NCI-H82 treated with DMSO at 0.1 percent for 48 hours (cell line): ENCODE measurements around the gene NDUFAF8.

Experiments
- DNase-seq: peaks from one replicate; lab custom pipeline; 2025; ENCODE audit not compliant: unreplicated experiment; lab: John Stamatoyannopoulos, UW

The NDUFAF8 gene

GRCh38 chr17:81238490-81238814 lies 666 bp upstream of the NDUFAF8 start:
- DNase-seq: no peak

DNA sequence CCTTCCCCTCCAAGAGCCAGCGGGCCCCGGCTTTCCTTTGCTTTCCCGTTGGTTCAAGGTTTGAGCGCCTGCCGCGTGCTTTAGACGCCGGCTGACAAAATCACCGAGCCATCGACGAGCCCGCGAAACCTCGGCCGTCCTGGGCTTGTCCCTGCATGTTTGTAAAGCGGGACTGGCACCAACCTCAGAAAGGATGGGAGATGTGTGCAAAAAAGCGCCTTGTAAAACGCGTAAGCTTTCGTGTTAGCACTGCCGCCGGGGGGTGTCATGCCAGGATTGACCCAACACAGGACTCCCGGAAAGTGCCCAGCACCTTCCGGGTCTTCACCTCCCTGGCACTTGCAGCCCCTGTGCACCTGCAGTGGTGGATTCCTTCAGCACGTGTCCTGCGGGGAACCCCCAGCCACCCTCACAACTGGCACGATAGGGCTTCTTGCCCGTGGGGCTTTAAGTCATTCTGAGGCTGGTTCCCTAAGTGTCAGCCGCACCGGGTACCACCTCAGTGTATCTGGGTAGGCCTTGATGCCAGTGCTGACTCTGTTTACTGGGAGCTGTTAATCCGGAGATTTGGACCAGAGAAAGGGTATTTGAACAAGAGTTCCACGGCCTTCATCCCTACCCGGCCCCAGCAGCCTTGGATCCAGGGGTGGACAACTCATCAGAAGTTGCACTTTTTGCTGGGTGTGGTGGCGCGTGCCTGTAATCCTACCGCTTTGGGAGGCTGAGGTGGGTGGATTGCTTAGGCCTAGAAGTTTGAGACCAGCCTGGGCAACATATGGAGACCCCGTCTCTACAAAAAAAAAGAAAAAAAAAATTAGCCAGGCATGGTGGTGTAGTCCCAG lies 817 bp downstream of the NDUFAF8 start:
- no peak for DNase-seq

- DNase-seq: no peak
Measured at GRCh38 chr17:81240761-81241160, 1.6 kb downstream of the NDUFAF8 start.

DNA sequence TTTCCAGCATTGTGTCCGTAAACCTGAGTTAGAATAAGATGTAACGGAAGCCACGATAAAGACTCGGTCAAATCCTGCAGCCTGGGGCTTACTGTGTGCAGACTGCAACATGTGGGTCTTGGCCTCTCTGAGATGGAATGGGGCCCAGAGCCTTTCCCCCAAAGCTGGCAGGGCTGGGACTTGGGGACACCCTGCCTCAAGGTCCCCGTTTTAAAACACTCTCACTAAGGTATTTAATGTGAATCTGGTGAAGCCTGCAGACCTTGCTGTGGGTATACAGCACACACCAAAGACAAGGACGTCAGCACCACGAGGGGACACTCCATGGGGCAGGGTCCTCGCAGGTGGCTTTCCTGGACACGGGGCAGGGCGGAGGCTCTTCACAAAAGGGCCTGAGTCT lies 2.1 kb downstream of the NDUFAF8 start:
- DNase-seq: no peak

DNA sequence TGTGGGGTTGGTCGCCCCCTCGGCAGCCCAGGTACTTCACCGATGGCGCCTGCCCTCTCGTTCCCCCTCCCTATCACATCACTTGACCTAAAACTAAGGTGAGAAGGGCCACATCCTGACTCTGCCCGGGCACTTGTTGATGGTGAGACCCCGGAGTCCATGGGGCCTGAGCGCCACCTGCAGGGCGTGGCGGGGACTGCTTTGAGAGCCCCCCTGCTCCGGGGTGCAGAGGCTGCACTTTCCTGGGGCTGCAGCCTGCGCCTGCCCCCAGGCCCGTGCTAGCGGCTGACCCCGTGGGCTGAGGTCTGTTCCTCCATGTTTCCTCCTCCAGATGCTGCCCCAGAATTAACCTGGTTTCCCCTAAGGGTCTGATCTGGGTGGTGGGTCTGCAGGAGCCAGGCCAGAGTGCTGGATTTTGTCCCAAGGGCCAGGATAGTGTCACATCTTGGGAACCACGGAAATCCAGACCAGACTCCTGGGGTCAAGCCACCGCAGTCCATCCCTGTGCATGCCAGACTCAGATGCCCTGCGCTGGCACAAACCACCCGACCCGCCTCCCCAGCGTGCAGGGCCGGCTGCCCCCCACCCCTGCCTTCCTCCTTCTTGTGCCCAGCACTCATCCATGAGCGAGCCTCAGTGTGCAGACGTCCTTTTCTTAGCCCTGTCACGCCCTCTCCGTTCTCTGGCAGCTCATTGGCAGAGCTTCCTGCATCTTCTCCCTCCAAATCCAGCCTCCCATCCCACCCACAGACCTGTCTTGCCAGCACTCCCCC lies 2.7 kb downstream of the NDUFAF8 start:
- no peak for DNase-seq

GRCh38 chr17:81242421-81243332 lies 3.6 kb downstream of the NDUFAF8 start:
- DNase-seq: no peak

DNA sequence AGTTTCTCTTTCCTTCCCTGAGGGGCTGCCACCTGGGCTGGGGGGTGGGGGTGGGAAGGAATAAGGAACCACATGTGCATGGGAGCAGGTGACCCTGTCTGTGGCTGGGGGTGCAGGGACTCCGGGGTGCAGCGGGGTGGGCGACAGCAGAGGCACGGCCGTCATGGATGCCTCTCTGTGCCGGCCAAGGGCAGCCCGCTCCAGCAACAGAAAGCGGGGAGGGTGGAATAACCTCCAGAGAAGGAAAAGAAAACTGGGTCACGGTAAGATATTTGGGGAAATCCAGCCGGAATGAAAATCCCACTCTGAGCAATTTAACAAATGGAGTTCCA lies 4.2 kb downstream of the NDUFAF8 start:
- DNase-seq: no peak

DNA sequence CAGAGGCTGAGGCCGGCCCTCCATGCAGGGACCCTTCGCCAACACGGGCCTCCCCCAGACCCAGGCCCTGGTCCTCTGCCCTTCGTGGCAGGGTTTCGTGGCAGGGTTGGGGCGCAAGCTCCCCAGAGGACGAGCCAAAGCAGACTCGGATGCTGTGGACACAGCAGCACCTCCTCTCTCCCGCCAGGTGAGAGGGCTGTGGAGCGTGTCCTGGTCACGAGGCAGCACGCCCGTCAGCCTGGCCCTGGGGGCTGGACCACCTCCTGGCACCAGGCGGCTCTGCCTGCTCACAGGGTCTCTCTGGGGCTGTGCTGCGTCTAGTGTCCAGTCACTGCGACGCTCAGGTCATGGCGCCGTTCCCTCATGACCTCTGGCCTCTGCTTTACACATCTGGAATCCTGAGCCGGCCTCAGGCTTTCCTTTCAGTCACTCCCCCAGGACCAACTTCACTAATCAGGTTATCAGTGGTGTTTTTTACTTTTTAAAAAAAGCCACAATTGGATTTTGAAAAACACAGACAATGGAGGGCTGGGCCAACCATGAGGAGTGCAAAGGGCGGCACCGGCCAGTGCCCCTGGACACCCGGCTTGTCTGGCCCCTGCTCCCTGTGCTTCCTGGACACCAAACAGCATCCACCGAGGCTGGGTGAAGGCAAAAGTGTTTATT lies 5.4 kb downstream of the NDUFAF8 start:
- DNase-seq: no peak

DNA sequence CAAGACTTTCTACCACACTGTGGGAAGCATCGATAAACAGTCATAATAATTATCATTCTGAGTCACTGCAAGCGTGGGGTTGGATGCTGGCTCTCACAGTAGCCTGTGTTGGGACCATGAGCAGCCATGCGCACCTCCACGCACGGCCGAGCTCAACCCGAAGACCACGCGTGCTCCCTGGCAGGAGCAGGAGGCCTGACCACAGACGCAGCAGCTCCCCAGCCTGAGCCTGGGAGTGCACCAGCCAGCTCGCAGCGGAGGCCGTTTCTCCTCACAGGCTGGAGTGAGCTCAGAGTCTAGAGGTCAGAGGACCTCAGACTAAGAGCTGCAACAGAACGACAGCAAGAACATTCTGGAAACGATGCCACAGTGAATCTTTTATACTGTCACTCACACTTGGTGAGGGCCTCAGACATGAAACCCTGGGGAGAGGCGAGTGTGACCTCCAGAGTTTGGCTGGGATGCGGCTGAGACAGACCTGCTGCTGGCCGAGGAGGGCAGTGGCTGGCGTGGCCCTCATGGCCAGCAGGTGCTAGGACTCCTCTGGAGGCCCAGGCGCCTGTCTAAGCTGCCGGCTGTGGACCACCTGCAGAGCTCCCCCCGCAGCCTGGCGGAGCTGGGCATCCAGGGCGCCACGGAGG lies 6.0 kb downstream of the NDUFAF8 start:
- no peak for DNase-seq

GRCh38 chr17:81245665-81246342 lies 6.7 kb downstream of the NDUFAF8 start:
- no peak for DNase-seq

- no peak for DNase-seq
Measured at GRCh38 chr17:81246343-81246670, 7.2 kb downstream of the NDUFAF8 start.

DNA sequence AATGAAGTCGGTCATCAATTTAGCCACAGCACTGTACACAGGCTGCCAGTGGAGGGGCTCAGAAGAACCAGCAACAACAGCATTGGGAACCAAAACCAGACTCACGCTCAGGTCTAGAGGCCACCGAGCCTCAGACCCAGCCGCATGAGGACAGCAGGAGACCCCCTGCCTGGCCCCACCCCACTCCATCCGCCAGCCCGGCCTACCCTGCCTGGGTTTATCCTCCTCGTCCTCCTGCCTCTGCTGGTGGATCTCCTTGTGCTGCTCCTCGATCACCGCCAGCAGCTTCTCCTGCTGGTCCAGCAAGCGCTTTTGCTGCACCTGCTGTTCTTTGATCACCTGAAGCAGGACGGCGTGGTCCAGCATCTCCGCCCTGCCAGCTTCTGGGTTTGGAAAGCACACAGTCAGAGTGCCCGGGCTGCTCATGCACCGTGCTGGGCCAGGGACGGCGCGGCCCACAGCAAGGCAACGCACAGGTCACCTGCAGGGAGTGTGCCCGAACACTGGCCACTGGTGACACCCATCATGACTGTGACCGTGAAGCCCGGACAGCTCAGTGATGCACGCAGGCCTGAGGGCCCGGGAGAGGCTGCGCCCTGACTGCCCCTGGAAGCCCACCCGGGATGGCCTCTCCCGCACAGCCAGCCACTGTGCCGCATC lies 7.7 kb downstream of the NDUFAF8 start:
- no peak for DNase-seq

- no peak for DNase-seq
Measured at GRCh38 chr17:81247339-81247990, 8.3 kb downstream of the NDUFAF8 start.

DNA sequence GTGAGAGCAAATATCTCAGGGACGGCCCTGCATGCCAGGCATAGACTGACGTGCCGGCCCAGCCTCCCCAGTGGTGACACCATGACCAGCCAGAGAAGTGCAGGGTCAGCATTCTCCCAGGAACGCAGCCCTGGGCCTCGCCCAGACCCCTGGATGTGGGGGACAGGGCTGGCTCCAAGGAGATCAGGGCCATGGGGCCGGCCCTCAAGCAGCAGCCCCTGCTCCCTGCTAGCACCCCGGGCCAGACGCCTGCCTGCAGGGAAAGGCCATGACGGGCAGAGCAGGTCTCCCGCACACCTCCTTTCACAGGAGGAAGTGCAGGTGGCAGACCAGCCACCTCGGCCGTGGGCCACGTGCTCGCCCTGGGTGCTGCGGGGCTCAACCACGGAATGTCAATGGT lies 9.5 kb downstream of the NDUFAF8 start:
- DNase-seq: no peak

- DNase-seq: no peak
Measured at GRCh38 chr17:81249223-81250040, 10.3 kb downstream of the NDUFAF8 start.

DNA sequence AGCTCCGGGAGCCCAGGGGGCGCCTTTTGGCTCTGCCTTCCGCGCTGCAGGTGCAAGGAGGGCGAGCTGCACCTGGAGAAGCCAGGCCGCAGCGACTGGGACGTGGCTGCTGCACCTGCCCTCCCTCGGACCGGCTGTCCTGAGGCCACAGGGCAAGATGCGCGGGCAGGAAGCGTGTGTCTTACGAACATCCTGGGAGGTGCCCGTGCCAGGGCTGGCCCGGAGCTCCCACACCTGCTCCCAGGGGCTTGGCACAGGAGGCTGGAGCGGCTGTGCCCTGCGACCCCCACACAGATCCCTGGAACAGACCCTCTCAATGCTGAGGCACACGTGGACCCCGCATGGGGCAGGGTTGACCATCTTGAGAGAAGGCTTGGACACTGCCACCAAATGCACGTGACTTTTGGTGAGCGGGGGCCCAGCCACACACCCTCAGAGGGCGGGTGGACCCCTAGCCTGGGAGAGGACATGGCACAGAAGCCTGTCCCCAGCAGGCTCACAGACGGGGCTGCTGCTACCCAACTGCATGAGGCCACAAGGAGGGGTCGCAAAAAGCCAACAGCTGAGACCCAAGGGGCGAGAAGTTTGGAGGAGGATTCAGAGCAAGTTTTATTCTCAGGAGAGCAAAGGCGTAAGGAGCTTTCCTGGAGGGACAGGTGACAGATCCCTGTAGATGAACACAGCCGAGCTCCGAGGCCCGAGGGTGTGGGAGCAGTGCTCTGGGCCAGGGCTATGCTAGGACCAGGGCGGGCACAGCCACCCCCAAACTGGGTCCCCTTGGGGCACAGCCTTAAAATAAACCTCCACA lies 11.4 kb downstream of the NDUFAF8 start:
- DNase-seq: no peak

- DNase-seq: no peak
Measured at GRCh38 chr17:81251094-81251708, 12.1 kb downstream of the NDUFAF8 start.
